ENCODE measurements around the gene TUBGCP2.

TUBGCP2 gene

DNA sequence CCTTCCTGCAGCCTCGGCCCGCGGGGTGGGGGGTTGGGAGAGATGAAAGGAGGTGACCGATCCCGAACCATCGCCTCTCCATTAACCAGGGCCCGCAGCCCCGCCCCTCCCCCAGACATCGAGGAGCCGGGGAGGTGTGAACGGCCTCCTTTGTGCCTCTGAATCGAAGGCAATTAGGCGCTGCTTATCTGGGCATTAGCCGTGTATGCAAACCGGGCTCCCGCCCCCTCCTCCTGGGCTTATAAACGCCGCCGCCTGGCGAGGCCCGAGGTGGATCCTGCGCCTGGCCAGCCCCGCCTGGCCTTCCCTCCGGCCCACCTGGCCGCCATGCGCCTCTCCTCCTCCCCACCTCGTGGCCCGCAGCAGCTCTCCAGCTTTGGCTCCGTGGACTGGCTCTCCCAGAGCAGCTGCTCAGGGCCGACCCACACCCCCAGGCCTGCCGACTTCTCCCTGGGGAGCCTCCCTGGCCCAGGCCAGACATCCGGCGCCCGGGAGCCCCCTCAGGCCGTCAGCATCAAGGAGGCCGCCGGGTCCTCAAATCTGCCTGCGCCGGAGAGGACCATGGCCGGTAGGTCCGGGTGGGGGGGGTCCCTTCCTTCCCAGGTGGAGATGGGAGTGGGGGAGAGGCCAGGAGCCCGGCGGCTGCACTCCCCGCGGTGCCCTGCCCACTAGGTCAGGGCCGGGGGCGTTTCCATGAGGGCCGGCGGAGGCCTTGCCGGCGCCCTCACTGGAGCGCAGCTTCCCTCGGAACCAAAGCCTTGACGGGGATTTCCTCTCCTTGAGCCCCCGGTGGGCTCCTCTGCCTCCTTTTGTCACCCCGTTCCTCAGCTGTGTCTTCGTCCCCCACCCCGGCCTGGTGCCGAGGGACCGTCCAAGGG lies 70.8 kb downstream of the TUBGCP2 start, which contains the start of gene VENTX:
TSS of gene VENTX (plus strand) at position 268 of the 878 bp plus-strand sequence. CDS start at position 328, 60 bp downstream.
- Histone ChIP-seq H3K36me3 (ENCODE audit: low read depth) (no peaks in the 10 kb centered on the region), H3K27me3 (ENCODE audit: insufficient read depth, poor library complexity, severe bottlenecking) (peaks cover 70% of the 10 kb centered on the region), H3K4me1 (ENCODE audit: insufficient read depth, poor library complexity, severe bottlenecking) (no peaks in the 10 kb centered on the region), H3K4me3 (ENCODE audit: severe bottlenecking) (no peak within 1 kb of the TSS), H3K27ac (ENCODE audit: poor library complexity, severe bottlenecking) (no peak within 1 kb of the TSS), H3K9me3 (ENCODE audit: severe bottlenecking) (no peaks in the 10 kb centered on the region)
- DNase-seq (ENCODE audit: low spot score): no peak
- ATAC-seq (ENCODE audit: low read depth): peak; percentile 8; the same call in 1 of the 3 replicates
- TF ChIP-seq, protein P1, sequence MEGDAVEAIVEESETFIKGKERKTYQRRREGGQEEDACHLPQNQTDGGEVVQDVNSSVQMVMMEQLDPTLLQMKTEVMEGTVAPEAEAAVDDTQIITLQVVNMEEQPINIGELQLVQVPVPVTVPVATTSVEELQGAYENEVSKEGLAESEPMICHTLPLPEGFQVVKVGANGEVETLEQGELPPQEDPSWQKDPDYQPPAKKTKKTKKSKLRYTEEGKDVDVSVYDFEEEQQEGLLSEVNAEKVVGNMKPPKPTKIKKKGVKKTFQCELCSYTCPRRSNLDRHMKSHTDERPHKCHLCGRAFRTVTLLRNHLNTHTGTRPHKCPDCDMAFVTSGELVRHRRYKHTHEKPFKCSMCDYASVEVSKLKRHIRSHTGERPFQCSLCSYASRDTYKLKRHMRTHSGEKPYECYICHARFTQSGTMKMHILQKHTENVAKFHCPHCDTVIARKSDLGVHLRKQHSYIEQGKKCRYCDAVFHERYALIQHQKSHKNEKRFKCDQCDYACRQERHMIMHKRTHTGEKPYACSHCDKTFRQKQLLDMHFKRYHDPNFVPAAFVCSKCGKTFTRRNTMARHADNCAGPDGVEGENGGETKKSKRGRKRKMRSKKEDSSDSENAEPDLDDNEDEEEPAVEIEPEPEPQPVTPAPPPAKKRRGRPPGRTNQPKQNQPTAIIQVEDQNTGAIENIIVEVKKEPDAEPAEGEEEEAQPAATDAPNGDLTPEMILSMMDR (IDR thresholded peaks at IDR 0.05; ENCODE audit: poor library complexity, severe bottlenecking): no peak

DNA sequence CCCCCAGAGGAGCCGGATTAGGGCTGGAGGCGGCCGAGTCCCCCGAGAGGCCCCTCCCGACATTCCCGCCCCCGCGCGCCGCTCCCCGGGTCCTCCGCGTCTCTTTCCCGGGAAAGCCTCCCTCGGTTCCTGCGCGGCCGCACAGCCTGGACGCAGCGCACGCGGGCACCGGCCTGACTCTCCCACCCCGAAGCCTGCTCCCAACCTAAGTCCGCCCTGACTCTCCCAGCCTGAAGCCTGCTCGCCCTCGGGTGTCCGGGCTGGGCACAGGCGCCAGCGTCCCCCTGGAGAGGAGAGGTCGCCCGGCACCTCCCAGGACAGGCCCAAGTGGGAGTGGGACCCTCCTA lies 71.5 kb downstream of the TUBGCP2 start:
- H3K4me3 ChIP-seq (ENCODE audit: severe bottlenecking): no peak overlapping the region

DNA sequence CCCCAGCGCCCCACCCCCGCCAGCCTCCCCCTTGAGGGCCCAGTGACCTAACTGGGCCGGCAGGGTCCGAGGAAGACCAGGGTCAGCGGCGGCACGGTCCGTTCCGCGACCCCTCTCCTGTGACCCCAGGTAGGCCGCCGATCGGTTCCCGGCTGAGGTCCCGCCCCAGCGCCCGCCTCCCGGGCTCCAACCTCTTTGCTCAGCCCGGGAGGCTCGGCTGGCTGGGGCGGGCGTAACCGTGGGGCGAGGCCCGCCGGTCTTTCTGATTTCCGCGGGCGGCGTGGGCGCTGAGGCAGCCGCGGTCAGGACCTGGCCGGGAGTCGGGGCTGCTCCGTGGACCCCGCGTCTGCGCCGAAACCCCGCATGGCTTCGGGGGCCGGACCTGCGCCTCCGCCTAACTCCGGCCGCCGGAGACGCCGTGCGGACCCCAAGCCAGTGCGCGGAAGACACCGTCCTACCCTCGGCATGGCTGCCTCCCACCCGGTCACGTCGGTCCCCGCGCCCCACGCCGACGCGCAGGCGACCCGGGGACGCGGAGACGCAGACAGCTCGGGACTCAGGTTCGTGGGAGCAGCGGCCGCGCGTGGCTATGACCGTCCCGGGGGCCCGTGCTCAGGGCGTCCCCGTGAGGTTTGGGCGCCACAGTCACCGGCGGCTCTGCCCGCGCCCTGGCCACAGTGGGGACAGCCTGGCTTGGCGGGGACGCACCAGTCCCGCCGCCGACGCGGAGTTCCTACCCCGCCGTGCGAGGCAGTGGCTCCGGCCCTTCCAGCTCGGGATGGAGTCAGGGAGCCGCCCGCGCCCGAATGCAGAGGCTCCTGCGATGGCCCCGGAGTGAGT lies 72.1 kb downstream of the TUBGCP2 start:
- no peak overlapping the region for H3K4me3 ChIP-seq (ENCODE audit: severe bottlenecking)
- H3K27ac ChIP-seq (ENCODE audit: poor library complexity, severe bottlenecking): no peak overlapping the region
- peaks cover 81% of the 10 kb centered on the region for H3K27me3 ChIP-seq (ENCODE audit: insufficient read depth, poor library complexity, severe bottlenecking)
- TF ChIP-seq, protein P1 (IDR thresholded peaks at IDR 0.05; ENCODE audit: poor library complexity, severe bottlenecking): no peak
- no peaks in the 10 kb centered on the region for H3K36me3 ChIP-seq (ENCODE audit: low read depth)
- H3K4me1 ChIP-seq (ENCODE audit: insufficient read depth, poor library complexity, severe bottlenecking): no peaks in the 10 kb centered on the region
- ATAC-seq (ENCODE audit: low read depth): peak; percentile 22
- DNase-seq (ENCODE audit: low spot score): no peak
- no peaks in the 10 kb centered on the region for H3K9me3 ChIP-seq (ENCODE audit: severe bottlenecking)

More for the DNA sequence above, 71.5 kb downstream of the TUBGCP2 start:
- no peak overlapping the region for H3K27ac ChIP-seq (ENCODE audit: poor library complexity, severe bottlenecking)
- TF ChIP-seq, protein P1 (IDR thresholded peaks at IDR 0.05; ENCODE audit: poor library complexity, severe bottlenecking): no peak
- peak; percentile 37 for ATAC-seq (ENCODE audit: low read depth)
- no peak for DNase-seq (ENCODE audit: low spot score)
- no peaks in the 10 kb centered on the region for H3K4me1 ChIP-seq (ENCODE audit: insufficient read depth, poor library complexity, severe bottlenecking)
- no peaks in the 10 kb centered on the region for H3K9me3 ChIP-seq (ENCODE audit: severe bottlenecking)
- H3K27me3 ChIP-seq (ENCODE audit: insufficient read depth, poor library complexity, severe bottlenecking): peaks cover 76% of the 10 kb centered on the region
- no peaks in the 10 kb centered on the region for H3K36me3 ChIP-seq (ENCODE audit: low read depth)

DNA sequence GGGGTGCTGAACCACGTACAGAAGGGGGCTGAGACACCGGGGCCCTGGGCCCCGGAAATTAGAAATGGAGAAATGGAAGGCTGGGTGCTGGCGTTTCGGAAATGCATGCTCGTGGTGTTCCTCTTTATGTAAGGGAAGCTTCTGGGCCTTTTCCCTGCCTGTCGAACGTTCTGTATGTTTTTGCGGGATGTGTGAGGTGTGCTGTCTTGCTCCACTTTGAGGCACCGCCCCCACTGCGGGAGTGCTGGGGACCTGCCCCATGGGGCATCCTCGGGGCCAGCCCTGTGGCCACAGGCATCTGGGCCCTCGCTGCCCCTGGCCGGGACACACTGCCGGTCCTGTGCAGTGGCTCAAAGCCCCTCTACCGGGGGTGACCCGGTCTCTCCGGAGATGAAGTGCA lies 72.7 kb downstream of the TUBGCP2 start:
- H3K9me3 ChIP-seq (ENCODE audit: severe bottlenecking): no peaks in the 10 kb centered on the region
- H3K27me3 ChIP-seq (ENCODE audit: insufficient read depth, poor library complexity, severe bottlenecking): peaks cover 80% of the 10 kb centered on the region
- no peak for DNase-seq (ENCODE audit: low spot score)
- no peak for ATAC-seq (ENCODE audit: low read depth)
- H3K27ac ChIP-seq (ENCODE audit: poor library complexity, severe bottlenecking): no peak overlapping the region
- H3K4me1 ChIP-seq (ENCODE audit: insufficient read depth, poor library complexity, severe bottlenecking): no peaks in the 10 kb centered on the region
- H3K36me3 ChIP-seq (ENCODE audit: low read depth): no peaks in the 10 kb centered on the region
- H3K4me3 ChIP-seq (ENCODE audit: severe bottlenecking): no peak overlapping the region
- TF ChIP-seq, protein P1 (IDR thresholded peaks at IDR 0.05; ENCODE audit: poor library complexity, severe bottlenecking): no peak
